ENCODE results near the gene SWT1.

- TF ChIP-seq, protein P1, sequence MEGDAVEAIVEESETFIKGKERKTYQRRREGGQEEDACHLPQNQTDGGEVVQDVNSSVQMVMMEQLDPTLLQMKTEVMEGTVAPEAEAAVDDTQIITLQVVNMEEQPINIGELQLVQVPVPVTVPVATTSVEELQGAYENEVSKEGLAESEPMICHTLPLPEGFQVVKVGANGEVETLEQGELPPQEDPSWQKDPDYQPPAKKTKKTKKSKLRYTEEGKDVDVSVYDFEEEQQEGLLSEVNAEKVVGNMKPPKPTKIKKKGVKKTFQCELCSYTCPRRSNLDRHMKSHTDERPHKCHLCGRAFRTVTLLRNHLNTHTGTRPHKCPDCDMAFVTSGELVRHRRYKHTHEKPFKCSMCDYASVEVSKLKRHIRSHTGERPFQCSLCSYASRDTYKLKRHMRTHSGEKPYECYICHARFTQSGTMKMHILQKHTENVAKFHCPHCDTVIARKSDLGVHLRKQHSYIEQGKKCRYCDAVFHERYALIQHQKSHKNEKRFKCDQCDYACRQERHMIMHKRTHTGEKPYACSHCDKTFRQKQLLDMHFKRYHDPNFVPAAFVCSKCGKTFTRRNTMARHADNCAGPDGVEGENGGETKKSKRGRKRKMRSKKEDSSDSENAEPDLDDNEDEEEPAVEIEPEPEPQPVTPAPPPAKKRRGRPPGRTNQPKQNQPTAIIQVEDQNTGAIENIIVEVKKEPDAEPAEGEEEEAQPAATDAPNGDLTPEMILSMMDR (IDR thresholded peaks at IDR 0.05) = no peak
- no peak for TF ChIP-seq SIN3A (IDR thresholded peaks at IDR 0.05; ENCODE audit: borderline replicate concordance, insufficient read depth, low read depth, low read length)
- no peak for TF ChIP-seq POLR2AphosphoS5 (IDR thresholded peaks at IDR 0.05; ENCODE audit: low read depth, low read length)
- no peak for TF ChIP-seq REST (IDR thresholded peaks at IDR 0.05; ENCODE audit: insufficient read depth in 1 of 2, low read depth in 2 of 2, low read length in 1 of 2)
- no peak for TF ChIP-seq TCF7L2 (IDR thresholded peaks at IDR 0.05; ENCODE audit: low read depth, low read length)
Measured at GRCh38 chr1:185112356-185112755, 44.6 kb upstream of the SWT1 start.

All from Panc1 (cell line).